Hippocampal formation (tissue), 2 donors: ENCODE results near the gene C11orf71.

Source experiments
- DNase-seq, 2 donors: peaks; one replicate each; lab custom pipeline; 2025; lab: John Stamatoyannopoulos, UW

C11orf71 gene

DNA sequence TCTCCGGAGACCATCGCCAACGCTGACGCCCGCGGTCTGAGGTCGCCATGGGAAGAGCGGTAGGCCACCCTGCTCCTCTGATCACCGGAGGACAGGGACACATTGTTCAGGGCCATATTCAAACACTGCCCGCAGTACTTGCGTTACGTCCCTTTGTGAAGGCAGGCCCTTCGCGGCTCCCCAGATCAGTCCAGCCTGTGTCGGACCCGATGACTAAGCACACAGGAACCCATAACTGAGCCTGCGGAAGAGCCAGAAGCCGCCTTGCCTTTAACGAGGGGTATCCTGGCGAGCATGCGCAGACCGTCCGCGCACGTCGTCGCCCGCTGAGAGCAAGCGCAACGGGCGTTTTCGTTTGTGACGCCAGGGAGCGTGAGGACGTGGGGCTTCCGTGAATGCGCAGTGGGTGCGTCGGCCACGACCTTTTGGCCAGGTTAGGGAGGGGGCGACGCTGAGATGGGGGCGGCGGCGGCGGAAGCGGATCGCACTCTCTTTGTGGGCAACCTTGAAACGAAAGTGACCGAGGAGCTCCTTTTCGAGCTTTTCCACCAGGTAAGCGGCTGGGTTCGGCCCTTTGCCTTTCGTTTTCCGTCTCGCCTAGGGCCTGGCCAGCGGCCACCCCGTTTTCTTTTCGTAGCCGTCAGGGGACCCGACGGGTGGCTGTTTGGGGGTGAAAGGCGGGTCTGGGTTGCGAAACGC lies at the start of gene C11orf71, which contains the start of gene RBM7:
TSS of gene C11orf71 (minus strand) at position 296 of the 699 bp plus-strand sequence. CDS start at position 116, 180 bp downstream.
TSS of gene RBM7 (plus strand) at position 451 of the 699 bp plus-strand sequence. CDS start at position 457, 6 bp downstream.
- DNase-seq, result peak; percentile 86 to 92

- DNase-seq, result no peak
These were observed 49.5 kb upstream of the C11orf71 start for GRCh38 chr11:114449845-114450244.

DNA sequence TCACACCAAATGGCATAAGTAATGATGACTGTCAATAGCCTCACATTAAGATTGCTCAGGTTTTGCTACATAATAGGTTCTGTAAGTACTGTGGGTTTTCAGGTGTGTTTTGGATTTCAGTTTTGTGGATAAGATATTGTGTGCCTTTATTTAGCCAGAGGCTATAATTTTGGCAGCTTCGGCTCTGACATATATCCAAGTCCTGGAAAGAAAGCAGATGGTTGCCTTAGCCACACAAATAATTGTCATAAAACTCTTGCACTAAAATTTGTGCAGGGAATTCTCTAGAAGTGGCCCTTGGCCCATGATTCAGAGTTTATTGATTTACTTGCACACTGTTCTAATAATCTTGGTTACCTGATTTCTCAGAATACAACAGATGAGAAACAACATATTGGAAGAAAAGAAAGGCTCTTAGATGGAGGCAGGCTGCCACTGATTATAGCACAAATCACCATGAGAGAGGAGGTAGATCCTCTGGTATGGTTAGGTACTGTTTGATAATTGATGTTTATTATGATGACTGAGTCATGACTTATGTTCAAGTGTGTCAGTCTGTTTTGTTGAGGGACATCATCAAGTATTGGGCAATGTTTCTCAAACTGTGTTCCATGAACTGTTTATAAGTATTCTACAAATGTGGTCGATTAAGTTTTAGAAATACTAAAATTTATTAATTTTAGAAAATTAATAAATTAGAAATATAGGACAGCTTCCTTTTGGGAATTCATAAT lies 48.6 kb upstream of the C11orf71 start:
- DNase-seq, result no peak

DNA sequence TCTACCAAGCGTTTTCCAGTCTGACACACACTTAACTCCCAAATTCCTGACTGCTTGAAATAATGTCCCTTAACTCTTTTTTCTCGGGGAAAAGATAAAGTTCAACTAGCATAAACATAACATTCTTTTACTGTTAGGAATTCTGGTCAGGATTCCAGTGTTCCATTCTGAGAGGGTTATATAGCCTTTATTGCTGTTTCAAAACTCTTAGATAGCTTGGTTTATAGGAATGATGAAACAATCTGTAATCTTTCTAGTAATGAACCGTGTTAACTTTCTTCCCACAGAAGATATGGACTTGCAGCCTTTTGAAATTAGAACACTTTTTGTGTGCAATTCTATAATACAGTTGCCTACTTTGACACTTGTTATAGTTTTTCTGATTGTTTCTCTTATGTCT lies 47.6 kb upstream of the C11orf71 start:
- DNase-seq, result no peak

DNA sequence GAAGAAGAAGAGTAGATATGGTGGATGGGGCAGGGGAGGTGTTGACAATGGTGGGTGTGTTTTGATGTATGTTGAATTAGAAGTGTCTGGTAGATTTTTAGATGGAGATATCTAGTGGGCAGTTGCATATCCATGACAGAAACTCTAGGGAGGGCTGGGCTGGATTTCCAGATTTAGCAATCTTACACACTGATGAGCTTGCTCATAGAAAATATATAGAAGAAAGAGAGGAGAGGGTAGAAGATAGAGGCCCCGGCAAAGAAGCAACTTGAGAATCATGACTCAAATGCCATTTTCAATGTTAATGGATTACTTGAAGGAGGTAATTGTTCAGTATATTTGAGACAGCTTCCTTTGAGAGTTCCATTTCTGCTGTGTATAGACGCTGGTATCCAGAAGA lies 47.1 kb upstream of the C11orf71 start:
- DNase-seq, result no peak

- no peak for DNase-seq
These were observed 42.2 kb upstream of the C11orf71 start for GRCh38 chr11:114442536-114442935.

- no peak for DNase-seq
These were observed 41.6 kb upstream of the C11orf71 start for GRCh38 chr11:114441921-114442320.

- DNase-seq, result no peak
These were observed 40.9 kb upstream of the C11orf71 start for GRCh38 chr11:114440971-114441763.

GRCh38 chr11:114440121-114440860 lies 40.0 kb upstream of the C11orf71 start:
- DNase-seq, result peak; percentile 35 to 38

GRCh38 chr11:114439229-114440120 lies 39.2 kb upstream of the C11orf71 start, which contains the start of gene REXO2:
Gene REXO2, plus strand, starts transcription at chr11:114439467. Its CDS starts 62 bp downstream, at chr11:114439529.
- peak; percentile 92 to 94 for DNase-seq

GRCh38 chr11:114438303-114438702 lies 38.0 kb upstream of the C11orf71 start:
- no peak for DNase-seq

GRCh38 chr11:114433376-114433775 lies 33.1 kb upstream of the C11orf71 start:
- DNase-seq, result no peak

DNA sequence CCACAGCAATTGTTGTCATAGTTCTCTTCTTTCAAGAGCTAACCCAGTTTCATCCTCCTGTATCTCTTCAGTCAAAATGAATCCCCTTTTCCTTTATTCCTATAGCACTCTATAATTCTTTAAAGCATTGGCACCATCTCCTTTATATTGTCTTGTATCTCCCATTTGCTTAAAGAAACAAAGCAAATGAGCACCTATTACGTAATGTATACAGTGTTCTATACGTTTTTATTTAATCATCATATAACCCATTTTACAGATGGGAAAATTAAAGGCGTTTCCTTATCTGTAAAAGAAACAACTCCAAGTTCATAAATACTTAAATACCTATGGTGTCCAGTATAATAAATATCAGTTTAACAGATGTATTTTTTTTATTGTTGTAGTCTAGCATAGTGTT lies 32.6 kb upstream of the C11orf71 start:
- no peak for DNase-seq

DNA sequence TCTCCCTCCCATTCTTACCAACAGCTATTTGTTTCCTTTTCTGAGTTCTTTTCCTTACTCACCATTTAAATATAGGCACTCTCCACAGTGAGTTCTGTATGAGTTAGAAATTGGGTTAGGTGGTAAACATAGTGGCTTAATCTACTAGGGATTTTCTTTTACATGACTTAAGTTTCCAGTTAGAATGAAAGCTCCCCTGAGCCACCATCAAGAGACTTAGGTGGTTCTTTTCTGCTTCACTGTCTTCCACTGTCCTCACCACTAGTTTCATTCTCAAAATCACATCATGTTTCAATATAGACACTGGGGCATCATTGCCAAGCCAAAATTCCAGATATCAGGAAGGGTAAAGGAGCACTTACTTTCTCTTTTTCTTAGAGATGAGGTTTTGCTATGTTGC lies 30.0 kb upstream of the C11orf71 start:
- no peak for DNase-seq

- DNase-seq, result no peak
These were observed 26.0 kb upstream of the C11orf71 start for GRCh38 chr11:114426280-114426679.

DNA sequence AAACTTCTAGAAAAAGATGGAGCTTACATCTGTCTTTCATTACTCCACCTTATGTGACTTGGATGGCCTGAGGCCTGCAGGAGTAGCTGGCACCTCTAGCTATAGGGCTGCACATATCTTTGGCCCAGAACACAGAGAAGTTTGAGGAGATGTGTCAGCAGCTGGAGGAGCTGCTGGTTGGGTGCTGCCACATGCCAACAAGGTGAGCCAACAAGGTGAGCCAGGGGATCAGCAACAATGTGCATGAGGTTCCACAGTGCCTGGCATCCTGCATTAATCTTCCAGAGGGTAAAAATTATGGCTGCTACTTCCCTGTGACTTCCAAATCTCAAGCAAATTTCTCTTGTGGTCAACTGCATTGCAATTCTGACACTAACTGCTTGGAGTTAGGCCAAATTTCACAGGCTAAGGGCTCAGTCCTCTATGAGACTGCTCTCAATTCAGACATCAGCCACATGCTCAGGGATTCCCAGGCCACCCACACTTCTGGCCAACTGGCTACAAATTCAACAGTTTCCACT lies 16.2 kb upstream of the C11orf71 start:
- DNase-seq, result no peak

GRCh38 chr11:114413958-114414357 lies 13.6 kb upstream of the C11orf71 start:
- no peak for DNase-seq

DNA sequence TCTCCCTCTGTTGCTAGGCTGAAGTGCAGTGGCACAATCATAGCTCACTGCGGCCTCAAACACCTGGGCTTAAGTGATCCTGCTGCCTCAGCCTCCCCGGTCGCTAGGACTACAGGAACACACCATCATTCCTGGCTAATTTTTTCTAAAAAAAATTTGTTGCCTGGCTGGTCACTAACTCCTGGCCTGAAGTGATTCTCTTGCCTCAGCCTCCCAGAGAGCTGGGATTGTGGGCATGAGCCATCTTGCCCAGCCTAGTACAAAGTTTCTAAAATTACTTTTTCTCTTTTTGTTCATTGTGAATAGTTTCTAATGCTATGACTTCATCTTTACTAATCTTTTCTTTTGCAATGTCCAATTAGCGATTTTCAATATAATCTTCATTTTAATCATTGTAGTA lies 12.6 kb upstream of the C11orf71 start:
- no peak for DNase-seq

DNA sequence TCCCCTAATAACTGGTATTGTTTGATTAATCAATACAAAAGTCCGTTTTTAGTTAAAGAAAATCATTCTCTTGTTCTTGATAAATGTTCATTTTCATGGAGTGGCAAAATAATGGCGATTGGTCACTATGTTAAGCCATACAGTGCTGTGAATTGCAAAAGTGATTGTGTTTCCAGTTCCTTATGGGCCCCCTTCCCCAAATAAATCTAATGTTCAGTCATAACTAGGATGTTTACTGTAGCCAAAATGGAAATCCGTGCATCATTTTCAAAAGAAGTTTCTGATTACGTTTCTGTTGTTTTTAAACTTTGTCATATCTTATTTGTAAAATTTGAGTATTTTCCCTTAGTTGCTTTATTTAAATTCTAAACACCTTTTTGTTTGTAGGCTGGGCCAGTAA lies 1.0 kb upstream of the C11orf71 start:
- no peak for DNase-seq

- DNase-seq, result no peak
These were observed 558 bp upstream of the C11orf71 start for GRCh38 chr11:114400915-114401223.
